ENCODE measurements around the gene BICRA.
"Not testable (repeated sequence)": the region's sequence is repeated elsewhere in the genome, so short reads cannot be mapped to it uniquely, and the experiment has no call there.

BICRA gene

DNA sequence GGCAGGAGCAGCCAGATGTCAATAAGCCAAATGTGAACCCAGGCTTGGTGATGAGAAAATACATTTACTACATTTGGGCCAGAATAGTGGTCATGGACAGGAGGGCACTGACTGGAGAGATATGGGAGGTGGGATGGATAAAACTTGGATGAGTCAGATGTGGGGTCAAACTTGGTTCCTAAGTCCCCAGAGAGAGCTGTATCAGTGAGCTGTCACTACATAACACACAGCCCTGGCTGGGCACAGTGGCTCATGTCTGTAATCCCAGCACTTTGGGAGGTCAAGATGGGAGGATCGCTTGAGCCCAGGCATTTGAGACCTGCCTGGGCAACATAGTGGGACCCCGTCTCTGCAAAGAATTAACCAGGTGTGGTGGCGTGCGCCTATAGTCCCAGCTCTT is 52.7 kb downstream of the BICRA start:
- no peak for DNase-seq (ENCODE audit: low spot score)

- DNase-seq (ENCODE audit: low spot score): no peak
Measured at GRCh38 chr19:47663435-47663910, 54.5 kb downstream of the BICRA start.

DNA sequence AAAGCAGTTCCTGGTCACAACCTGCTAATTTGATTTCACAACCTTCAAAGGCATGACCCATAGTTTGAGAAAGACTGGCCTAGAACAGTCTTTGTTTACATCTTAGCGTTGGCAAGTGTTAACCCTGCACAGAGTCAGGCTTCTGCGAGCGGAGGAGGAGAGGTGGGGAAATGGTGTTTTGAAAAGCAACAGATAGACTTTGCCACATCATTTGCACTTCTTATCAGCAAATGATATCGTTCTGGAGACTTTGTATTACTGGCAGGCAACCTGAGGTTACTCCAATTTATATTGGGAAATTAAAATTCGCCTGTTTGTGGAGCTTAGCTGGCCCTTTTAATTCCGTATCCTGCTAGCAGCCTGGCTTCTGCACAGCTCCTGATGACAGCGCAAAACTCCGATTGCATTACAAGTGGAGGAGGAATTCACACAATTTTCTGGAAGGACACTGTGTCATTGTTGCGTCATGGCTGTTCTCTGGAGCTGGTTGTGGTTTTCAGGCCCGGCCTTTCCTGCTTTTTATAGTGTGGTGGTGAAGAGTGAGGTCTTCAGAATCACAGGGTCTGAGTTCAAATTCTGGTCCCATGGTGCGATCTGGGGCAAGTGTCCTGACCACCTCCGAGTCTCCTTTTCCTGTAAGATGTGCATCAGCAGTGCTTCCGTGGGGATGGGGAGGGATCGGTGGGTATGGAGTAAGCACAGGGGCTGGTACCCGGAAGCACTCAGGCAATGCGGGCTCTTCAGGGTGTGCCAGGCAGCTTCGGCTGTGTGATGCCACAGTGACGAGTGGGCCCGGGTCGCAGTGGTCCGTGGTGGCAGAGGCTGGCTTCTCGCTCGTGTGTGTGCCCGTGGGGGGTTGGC is 55.2 kb downstream of the BICRA start:
- no peak for DNase-seq (ENCODE audit: low spot score)

DNA sequence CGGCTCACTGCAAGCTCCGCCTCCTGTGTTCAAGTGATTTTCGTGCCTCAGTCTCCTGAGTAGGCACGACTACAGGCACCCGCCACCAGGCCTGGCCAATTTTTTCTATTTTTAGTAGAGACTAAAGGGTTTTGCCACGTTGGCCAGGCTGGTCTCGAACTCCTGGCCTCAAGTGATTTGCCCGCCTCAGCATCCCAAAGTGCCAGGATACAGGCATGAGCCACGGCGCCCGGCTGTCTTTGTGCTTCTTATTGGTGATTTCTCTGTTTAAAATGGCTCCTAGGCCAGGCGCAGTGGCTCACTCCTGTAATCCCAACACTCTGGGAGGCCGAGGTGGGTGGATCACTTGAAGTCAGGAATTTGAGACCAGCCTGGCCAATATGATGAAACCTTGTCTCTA is 59.6 kb downstream of the BICRA start:
- not testable (repeated sequence) for DNase-seq (ENCODE audit: low spot score)

DNA sequence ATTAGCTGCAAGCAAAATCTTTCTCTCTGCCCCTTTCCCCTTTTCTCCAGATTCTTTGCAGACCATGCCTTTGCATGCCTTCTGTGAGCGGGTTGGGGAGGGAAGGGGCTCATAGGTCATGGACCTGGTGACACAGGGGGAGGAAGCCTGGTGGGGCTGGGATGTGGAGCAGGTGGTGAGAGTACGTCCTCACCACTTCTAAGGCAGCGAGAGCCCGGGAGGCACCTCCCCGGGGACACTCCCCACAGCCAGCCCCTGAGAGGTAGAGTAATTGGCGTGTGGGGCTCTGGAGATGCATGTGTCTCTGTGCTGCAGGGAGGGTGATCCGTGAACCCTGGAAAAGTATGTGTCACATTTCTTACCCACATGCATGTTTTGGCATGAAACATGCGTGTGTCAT is 61.8 kb downstream of the BICRA start:
- no peak for DNase-seq (ENCODE audit: low spot score)

DNA sequence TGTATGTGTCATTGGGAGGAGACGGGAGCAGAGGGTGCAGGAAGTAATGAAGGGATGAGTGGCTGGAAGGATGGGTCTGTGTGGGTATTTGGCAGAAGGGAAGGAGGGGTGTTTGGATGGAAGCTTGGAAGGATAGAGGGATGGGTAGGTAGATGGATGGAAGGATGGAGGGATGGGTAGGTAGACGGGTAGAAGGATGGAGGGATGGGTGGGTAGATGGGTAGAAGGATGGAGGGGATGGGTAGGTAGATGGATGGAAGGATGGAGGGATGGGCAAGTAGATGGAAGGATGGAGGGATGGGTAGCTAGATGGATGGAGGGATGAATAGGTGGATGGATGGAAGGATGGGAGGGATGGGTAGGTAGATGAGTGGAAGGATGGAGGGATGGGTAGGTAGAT is 62.6 kb downstream of the BICRA start:
- no peak for DNase-seq (ENCODE audit: low spot score)

DNA sequence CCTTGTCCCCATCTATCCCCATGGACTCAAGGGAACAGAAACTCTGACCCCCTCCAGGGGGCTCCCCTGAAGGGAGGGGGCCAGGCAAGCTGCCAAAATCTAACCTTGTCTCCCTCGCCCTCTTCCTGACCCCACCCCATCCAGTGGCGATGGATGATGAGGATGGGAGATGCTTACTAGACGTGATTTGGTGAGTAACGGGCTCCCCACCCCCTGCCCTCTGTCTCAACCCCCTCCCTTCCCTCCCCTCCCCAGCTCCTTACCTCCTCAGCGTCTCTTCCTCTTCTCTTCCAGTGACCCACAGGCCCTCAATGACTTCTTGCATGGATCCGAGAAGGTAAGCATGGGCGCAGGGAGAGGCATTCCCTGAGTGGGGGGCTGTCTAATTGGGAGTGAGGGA is 64.5 kb downstream of the BICRA start:
- DNase-seq (ENCODE audit: low spot score): no peak

DNA sequence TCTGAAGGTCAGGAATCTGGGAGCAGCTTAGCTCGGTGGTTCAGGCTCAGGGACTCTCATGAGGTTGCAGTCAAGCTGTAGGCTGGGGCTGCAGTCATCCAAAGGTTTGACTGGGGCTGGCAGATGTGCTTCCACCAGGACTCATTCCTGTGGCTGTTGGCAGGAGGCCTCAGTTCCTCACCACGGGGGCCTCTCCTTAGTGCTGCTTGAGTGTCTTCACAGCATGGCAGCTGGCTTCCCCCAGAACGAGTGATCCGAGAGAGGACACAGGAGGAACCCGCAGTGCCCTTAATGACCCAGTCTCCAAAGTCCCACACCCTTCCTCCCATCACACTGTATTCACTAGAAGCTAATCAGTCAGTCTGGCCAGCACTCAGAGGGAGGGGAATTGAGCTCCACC is 65.6 kb downstream of the BICRA start:
- DNase-seq (ENCODE audit: low spot score): no peak

- no peak for DNase-seq (ENCODE audit: low spot score)
Measured at GRCh38 chr19:47675271-47675670, 66.3 kb downstream of the BICRA start.

DNA sequence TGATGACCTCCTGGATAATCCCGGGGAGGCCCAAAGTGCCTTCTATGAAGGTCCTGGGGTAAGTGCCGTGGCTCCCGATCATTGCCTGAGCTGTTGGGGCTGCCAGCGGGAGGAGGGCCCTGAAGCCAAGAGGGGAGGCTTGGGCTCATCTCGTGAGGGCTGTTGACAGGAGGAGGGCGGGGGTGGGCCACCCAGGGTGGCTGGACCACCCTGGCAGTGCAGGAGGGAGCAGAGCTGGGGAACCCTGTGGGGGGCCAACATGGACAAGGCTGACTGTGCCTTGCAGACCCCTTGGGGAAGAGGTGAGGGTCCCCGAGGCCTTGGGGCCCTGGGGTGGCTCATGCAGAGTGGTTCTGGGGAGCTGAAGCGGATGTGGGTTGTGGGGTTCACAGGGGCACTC is 66.9 kb downstream of the BICRA start:
- no peak for DNase-seq (ENCODE audit: low spot score)

DNA sequence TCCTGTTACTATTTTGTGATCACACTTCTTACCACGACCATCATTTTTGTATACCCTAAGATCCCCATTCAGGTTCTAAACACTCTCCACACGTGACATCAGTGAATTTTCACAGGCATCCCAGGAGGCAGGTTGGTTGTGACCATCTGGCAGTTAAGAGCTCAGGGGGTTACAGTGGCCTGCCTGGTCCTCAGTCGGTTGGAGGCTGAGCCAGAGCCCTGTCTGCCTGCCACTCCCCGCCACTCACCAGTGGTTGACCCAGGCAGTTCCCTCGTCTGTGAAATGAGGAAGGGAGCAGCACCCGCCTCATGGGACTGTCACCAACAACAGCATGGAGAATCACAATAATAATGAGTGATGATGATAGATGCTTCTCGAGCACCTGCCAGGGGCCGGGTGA is 67.9 kb downstream of the BICRA start:
- DNase-seq (ENCODE audit: low spot score): no peak

- no peak for DNase-seq (ENCODE audit: low spot score)
Measured at GRCh38 chr19:47679251-47679900, 70.4 kb downstream of the BICRA start.

GRCh38 chr19:47679922-47680857 is 71.3 kb downstream of the BICRA start:
- DNase-seq (ENCODE audit: low spot score): no peak

GRCh38 chr19:47680858-47681332 is 72.0 kb downstream of the BICRA start:
- no peak for DNase-seq (ENCODE audit: low spot score)

DNA sequence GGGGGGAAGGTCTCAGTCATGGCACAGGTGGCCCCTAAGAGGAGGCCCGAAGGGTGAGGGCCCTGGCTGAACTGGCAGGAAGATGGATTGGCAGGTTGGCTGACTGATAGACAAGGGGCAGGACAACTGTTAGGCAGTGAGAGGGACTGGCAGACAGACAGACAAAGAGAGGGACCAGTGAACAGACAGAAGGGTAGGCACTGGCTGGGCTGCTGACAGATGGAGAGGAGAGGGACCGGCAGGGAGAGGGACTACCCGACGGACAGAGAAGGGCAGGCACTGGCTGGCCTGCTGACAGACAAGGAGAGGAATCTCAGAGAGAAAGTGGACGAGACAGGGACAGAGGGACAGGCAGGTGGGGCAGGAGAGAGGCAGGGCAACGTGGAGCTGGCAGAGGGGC is 72.5 kb downstream of the BICRA start:
- no peak for DNase-seq (ENCODE audit: low spot score)

DNA sequence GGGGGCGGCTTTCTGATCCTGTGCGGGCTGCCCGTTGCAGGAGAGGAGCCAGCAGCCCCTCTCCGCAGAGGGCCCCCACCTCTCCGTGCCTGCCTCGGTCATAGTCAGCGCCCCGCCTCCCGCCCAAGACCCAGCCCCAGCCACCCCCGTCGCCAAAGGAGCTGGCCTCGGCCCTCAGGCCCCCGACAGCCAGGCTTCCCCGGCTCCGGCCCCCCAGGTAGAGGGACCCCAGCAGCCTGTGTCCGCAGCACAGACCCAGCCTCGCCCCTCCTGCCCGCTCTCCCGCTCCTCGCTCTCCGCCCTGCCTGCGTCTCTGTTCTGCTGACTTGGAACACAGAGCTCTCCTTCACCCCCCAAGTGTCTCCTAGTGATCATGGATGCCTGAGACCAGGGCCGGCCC is 73.0 kb downstream of the BICRA start:
- no peak for DNase-seq (ENCODE audit: low spot score)

DNA sequence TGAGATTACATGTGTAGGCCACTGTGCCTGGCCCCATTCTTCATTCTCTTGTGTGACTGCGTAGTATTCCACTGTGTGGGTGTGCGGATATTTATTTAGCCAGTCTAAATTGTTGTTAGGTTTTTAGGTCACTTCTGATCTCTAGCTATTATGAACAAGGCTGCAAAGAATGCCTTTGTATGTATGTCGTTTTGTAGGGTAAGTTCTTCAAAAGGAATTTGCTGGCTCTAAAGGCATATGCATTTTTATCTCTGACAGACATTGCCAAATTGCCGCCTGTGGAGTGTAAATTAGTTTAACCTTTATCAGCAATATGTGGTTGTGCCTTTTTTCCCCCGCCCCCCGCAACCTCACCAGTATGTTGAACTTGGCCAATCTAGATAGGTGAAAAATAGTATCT is 74.0 kb downstream of the BICRA start:
- DNase-seq (ENCODE audit: low spot score): no peak

DNA sequence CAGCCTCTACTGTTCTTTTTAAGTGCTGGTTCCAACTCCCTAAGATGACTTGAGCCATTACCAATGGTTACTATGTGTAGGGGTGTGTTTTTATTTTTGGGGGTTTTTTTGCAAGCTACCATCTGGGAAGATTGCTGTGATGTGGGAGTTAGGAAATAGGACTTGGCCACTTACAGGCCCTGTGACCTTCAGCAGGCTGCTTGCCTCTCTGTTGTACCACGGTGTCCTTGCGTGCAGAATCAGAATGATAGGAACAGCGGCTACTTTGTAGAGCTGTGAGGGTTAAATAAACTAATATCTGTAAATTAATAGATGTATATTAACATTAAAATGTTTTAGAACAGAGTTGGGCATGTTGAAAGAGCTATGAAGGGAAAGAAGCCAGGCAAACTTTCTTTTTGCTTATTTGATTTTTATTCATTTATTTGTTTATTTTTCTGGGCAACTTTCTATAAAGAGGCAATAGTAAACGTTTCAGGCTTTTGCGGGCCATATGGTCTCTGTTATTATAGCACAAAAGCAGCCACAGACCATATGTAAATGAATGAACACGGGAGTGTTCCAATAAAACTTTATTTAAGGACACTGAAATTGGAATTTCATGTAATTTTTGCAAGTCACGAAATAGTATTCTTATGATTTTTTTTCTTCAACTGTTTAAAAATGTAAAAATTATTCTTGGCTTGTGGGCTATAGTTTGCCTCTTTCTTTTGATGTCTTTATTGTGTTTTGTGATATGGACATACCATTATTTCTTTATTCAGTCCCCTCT is 77.9 kb downstream of the BICRA start:
- no peak for DNase-seq (ENCODE audit: low spot score)

- no peak for DNase-seq (ENCODE audit: low spot score)
Measured at GRCh38 chr19:47687906-47688305, 79.0 kb downstream of the BICRA start.

DNA sequence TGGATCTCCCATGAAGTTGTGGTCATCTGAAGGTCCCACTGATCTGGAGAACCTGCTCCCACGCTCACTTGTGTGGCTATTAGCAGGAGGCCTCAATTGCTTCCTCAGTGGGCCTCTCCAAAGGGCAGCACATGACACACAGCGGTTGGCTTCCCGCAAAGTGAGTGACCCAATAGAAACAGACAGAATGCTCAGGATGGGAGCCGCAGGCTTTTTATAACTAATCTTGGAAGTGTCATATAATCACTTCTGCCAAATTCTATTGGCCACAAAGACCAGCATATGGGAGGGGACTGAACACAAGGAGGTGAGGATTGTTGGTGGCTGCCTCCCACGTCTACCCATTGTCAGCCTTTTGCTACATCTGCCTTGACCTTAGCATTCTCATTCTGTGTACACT is 82.2 kb downstream of the BICRA start:
- no peak for DNase-seq (ENCODE audit: low spot score)

GRCh38 chr19:47691782-47692181 is 82.8 kb downstream of the BICRA start:
- DNase-seq (ENCODE audit: low spot score): no peak

Data from SK-N-DZ (cell line).